A673 (cell line): ENCODE results near the gene PTPRK.

ENCODE experiments used
- EZH2 ChIP-seq: fragments of 200-600 bp; sonication (generic); IDR thresholded peaks from 2 replicates; pipeline ENCODE4 v1.6.1; 2017; ENCODE audit warnings: borderline replicate concordance, low read depth, mild to moderate bottlenecking, mixed read lengths, antibody characterized with exemption, low read length; ENCODE audit not compliant: poor library complexity, severe bottlenecking
- TF ChIP-seq, protein P1 (sequence below): fragments of 300-800, 200-600 bp; sonication (generic); conservative IDR thresholded peaks from 2 replicates; pipeline ENCODE4 v1.5.1; 2017; ENCODE audit warnings: low read depth, mild to moderate bottlenecking, antibody characterized with exemption, low read length, moderate library complexity, mixed read lengths

DNA sequence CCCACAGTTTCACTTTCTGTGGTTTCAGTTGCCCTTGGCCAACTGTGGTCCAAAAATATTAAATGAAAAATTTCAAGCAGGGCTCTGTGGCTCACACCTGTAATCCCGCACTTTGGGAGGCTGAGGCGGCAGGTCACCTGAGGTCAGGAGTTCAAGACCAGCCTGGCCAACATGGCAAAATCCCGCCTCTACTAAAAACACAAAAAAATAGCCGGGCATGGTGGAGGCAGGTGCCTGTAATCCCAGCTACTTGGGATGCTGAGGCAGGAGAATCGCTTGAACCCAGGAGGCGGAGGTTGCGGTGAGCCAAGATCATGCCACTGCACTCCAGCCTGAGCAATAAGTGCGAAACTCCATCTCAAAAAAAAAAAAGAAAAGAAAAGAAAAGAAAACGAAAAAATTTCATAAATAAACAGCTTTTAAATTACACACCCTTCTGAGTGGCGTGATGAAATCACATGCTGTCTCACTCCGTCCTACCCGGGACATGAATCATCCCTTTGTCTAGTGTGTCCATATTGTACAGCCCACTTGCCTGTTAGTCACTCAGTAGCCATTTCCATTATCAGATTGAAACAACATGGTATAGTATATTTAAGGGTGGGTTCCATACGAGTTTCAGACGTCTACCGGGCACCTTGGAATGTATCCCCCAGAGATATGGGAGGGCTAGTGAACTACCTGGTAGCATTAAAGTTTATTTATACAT, 11.7 kb downstream of the PTPRK start:
- TF ChIP-seq, protein P1, sequence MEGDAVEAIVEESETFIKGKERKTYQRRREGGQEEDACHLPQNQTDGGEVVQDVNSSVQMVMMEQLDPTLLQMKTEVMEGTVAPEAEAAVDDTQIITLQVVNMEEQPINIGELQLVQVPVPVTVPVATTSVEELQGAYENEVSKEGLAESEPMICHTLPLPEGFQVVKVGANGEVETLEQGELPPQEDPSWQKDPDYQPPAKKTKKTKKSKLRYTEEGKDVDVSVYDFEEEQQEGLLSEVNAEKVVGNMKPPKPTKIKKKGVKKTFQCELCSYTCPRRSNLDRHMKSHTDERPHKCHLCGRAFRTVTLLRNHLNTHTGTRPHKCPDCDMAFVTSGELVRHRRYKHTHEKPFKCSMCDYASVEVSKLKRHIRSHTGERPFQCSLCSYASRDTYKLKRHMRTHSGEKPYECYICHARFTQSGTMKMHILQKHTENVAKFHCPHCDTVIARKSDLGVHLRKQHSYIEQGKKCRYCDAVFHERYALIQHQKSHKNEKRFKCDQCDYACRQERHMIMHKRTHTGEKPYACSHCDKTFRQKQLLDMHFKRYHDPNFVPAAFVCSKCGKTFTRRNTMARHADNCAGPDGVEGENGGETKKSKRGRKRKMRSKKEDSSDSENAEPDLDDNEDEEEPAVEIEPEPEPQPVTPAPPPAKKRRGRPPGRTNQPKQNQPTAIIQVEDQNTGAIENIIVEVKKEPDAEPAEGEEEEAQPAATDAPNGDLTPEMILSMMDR = no peak
- TF ChIP-seq EZH2 = no peak
